Measurements from ENCODE around the gene COL19A1. TPM values are rescaled to one million over a fixed set of nuclear protein-coding genes. Genes with fewer than 3 reads are reported as not detected.

COL19A1 gene
- total and polyA plus RNA-seq, 2 experiments from 2014 or later: not detected

DNA sequence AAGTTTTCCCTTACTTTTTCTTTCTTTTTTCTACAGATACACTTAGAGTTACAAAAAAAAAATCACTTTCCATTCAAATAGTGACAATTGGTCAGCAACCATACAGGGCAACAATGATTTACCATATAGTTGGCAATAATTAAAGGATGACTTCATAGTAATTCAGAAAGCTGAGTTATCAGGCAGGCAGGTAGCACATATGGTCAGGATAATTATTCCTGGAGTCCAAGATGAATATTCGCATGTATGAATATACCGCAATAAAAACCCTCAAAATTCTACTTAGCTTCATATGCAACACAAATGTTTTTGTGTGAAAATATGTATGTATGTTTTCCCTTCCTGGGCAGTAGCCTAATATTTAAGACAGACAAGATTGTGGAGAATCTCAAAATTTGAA lies 34.5 kb downstream of the COL19A1 start (continued):
- TF ChIP-seq ZNF331 (CRISPR knock-in tag; IDR thresholded peaks at IDR 0.05; ENCODE audit: low read depth) (no peak), JUNB (IDR thresholded peaks at IDR 0.05; ENCODE audit: unreplicated experiment) (no peak), ZNF114 (CRISPR knock-in tag; IDR thresholded peaks at IDR 0.05) (no peak)
- TF ChIP-seq, protein P1, sequence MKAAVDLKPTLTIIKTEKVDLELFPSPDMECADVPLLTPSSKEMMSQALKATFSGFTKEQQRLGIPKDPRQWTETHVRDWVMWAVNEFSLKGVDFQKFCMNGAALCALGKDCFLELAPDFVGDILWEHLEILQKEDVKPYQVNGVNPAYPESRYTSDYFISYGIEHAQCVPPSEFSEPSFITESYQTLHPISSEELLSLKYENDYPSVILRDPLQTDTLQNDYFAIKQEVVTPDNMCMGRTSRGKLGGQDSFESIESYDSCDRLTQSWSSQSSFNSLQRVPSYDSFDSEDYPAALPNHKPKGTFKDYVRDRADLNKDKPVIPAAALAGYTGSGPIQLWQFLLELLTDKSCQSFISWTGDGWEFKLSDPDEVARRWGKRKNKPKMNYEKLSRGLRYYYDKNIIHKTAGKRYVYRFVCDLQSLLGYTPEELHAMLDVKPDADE (IDR thresholded peaks at IDR 0.05): no peak

DNA sequence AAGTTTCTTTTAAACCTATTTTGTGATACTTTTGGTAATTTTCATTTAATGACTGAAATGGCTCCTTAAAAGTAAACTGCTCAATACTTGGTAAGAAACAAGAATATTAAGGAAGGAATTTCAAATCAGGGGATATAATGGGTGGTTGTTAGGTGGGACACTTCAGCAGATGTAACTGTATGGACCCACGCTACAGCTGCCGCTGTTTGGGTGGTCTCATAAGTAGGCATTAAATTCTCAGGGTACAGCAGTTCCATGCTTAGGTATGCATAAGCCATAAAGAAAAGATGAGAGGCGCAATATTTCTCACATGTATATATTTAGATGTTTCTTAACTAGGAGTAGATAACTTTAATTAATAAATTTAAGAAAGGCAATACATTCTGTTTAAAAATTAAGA lies 35.0 kb downstream of the COL19A1 start:
- H4K20me1 ChIP-seq (replicated peaks; ENCODE audit: insufficient read depth): no peaks in the 10 kb centered on the region
- H3K4me2 ChIP-seq: no peak overlapping the region
- Mint-ChIP-seq H3K9me3 (no peaks in the 10 kb centered on the region), H3K27ac (no peak overlapping the region), H3K27me3 (ENCODE audit: insufficient read depth, low read depth, poor library complexity) (no peaks in the 10 kb centered on the region), H3K4me3 (no peak overlapping the region), H3K36me3 (ENCODE audit: low read depth) (no peaks in the 10 kb centered on the region), H3K4me1 (no peaks in the 10 kb centered on the region)
- H3K36me3 ChIP-seq (ENCODE audit: insufficient read depth): no peaks in the 10 kb centered on the region
- no peak for DNase-seq (ENCODE audit: low spot score)
- no peaks in the 10 kb centered on the region for H3K4me1 ChIP-seq (ENCODE audit: insufficient read depth)
- no peaks in the 10 kb centered on the region for H3K79me2 ChIP-seq (replicated peaks; ENCODE audit: insufficient read depth)
- ATAC-seq: no peak
- no peak overlapping the region for H3K27ac ChIP-seq (ENCODE audit: low read depth)
- no peak overlapping the region for H2AFZ ChIP-seq
- H3F3A ChIP-seq (replicated peaks; ENCODE audit: low read depth): no peaks in the 10 kb centered on the region
- no peak overlapping the region for H3K4me3 ChIP-seq
- H3K27me3 ChIP-seq (ENCODE audit: insufficient read depth): no peaks in the 10 kb centered on the region
- no peaks in the 10 kb centered on the region for H3K9me2 ChIP-seq (ENCODE audit: insufficient read depth)
- TF ChIP-seq STAT1 (IDR thresholded peaks at IDR 0.05; ENCODE audit: unreplicated experiment) (no peak), EZH2 (IDR thresholded peaks at IDR 0.05; ENCODE audit: low read depth, unreplicated experiment) (no peak), EZH2phosphoT487 (IDR thresholded peaks at IDR 0.05; ENCODE audit: unreplicated experiment) (no peak), ZNF114 (CRISPR knock-in tag; IDR thresholded peaks at IDR 0.05) (no peak), CREB1 (CRISPR knock-in tag; IDR thresholded peaks at IDR 0.05; ENCODE audit: low read depth) (no peak), POLR2AphosphoS5 (IDR thresholded peaks at IDR 0.05; ENCODE audit: low read depth) (no peak), NANOG (IDR thresholded peaks at IDR 0.05; ENCODE audit: borderline replicate concordance) (no peak), JUNB (IDR thresholded peaks at IDR 0.05; ENCODE audit: unreplicated experiment) (no peak)
- TF ChIP-seq, protein P2, sequence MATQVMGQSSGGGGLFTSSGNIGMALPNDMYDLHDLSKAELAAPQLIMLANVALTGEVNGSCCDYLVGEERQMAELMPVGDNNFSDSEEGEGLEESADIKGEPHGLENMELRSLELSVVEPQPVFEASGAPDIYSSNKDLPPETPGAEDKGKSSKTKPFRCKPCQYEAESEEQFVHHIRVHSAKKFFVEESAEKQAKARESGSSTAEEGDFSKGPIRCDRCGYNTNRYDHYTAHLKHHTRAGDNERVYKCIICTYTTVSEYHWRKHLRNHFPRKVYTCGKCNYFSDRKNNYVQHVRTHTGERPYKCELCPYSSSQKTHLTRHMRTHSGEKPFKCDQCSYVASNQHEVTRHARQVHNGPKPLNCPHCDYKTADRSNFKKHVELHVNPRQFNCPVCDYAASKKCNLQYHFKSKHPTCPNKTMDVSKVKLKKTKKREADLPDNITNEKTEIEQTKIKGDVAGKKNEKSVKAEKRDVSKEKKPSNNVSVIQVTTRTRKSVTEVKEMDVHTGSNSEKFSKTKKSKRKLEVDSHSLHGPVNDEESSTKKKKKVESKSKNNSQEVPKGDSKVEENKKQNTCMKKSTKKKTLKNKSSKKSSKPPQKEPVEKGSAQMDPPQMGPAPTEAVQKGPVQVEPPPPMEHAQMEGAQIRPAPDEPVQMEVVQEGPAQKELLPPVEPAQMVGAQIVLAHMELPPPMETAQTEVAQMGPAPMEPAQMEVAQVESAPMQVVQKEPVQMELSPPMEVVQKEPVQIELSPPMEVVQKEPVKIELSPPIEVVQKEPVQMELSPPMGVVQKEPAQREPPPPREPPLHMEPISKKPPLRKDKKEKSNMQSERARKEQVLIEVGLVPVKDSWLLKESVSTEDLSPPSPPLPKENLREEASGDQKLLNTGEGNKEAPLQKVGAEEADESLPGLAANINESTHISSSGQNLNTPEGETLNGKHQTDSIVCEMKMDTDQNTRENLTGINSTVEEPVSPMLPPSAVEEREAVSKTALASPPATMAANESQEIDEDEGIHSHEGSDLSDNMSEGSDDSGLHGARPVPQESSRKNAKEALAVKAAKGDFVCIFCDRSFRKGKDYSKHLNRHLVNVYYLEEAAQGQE (IDR thresholded peaks at IDR 0.05; ENCODE audit: unreplicated experiment): no peak
- TF ChIP-seq, protein P3, sequence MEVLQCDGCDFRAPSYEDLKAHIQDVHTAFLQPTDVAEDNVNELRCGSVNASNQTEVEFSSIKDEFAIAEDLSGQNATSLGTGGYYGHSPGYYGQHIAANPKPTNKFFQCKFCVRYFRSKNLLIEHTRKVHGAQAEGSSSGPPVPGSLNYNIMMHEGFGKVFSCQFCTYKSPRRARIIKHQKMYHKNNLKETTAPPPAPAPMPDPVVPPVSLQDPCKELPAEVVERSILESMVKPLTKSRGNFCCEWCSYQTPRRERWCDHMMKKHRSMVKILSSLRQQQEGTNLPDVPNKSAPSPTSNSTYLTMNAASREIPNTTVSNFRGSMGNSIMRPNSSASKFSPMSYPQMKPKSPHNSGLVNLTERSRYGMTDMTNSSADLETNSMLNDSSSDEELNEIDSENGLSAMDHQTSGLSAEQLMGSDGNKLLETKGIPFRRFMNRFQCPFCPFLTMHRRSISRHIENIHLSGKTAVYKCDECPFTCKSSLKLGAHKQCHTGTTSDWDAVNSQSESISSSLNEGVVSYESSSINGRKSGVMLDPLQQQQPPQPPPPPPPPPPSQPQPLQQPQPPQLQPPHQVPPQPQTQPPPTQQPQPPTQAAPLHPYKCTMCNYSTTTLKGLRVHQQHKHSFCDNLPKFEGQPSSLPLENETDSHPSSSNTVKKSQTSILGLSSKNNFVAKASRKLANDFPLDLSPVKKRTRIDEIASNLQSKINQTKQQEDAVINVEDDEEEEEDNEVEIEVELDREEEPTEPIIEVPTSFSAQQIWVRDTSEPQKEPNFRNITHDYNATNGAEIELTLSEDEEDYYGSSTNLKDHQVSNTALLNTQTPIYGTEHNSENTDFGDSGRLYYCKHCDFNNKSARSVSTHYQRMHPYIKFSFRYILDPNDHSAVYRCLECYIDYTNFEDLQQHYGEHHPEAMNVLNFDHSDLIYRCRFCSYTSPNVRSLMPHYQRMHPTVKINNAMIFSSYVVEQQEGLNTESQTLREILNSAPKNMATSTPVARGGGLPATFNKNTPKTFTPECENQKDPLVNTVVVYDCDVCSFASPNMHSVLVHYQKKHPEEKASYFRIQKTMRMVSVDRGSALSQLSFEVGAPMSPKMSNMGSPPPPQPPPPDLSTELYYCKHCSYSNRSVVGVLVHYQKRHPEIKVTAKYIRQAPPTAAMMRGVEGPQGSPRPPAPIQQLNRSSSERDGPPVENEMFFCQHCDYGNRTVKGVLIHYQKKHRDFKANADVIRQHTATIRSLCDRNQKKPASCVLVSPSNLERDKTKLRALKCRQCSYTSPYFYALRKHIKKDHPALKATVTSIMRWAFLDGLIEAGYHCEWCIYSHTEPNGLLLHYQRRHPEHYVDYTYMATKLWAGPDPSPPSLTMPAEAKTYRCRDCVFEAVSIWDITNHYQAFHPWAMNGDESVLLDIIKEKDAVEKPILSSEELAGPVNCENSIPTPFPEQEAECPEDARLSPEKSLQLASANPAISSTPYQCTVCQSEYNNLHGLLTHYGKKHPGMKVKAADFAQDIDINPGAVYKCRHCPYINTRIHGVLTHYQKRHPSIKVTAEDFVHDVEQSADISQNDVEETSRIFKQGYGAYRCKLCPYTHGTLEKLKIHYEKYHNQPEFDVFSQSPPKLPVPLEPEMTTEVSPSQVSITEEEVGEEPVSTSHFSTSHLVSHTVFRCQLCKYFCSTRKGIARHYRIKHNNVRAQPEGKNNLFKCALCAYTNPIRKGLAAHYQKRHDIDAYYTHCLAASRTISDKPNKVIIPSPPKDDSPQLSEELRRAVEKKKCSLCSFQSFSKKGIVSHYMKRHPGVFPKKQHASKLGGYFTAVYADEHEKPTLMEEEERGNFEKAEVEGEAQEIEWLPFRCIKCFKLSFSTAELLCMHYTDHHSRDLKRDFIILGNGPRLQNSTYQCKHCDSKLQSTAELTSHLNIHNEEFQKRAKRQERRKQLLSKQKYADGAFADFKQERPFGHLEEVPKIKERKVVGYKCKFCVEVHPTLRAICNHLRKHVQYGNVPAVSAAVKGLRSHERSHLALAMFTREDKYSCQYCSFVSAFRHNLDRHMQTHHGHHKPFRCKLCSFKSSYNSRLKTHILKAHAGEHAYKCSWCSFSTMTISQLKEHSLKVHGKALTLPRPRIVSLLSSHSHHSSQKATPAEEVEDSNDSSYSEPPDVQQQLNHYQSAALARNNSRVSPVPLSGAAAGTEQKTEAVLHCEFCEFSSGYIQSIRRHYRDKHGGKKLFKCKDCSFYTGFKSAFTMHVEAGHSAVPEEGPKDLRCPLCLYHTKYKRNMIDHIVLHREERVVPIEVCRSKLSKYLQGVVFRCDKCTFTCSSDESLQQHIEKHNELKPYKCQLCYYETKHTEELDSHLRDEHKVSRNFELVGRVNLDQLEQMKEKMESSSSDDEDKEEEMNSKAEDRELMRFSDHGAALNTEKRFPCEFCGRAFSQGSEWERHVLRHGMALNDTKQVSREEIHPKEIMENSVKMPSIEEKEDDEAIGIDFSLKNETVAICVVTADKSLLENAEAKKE (CRISPR knock-in tag; IDR thresholded peaks at IDR 0.05): no peak
- TF ChIP-seq, protein P1 (IDR thresholded peaks at IDR 0.05): no peak

Measured in GM23338 (cell line).